HepG2 (cell line): Measurements from ENCODE around the gene SPNS1. TPM values are rescaled to one million over a fixed set of nuclear protein-coding genes. Genes with fewer than 3 reads are reported as not detected.

ENCODE experiments used
- BORCS8-MEF2B ChIP-seq: sonication (generic); formaldehyde crosslinking; IDR thresholded peaks from 2 replicates; pipeline ENCODE4 v1.8.0; 2022; ENCODE audit warnings: mild to moderate bottlenecking, missing genetic modification reagents
- CEBPB ChIP-seq: IDR thresholded peaks from 2 replicates; pipeline ENCODE4 v1.6.1; 2011; ENCODE audit warnings: low read depth, low read length, improper control_type of control experiment, borderline replicate concordance
- EHMT2 ChIP-seq: fragments of 200-600 bp; sonication (generic); IDR thresholded peaks from 2 replicates; pipeline ENCODE4 v1.7.0; 2017; ENCODE audit warnings: antibody characterized with exemption, low read depth, low read length, borderline replicate concordance
- HDAC6 ChIP-seq: fragments of 200-600 bp; sonication (generic); IDR thresholded peaks from 2 replicates; pipeline ENCODE4 v1.7.0; 2017; ENCODE audit warnings: mild to moderate bottlenecking, antibody characterized with exemption, low read length, low read depth
- NAIF1 ChIP-seq: sonication (generic); formaldehyde crosslinking; IDR thresholded peaks from 2 replicates; pipeline ENCODE4 v1.5.0; 2020; ENCODE audit warnings: mild to moderate bottlenecking, missing genetic modification reagents, borderline replicate concordance
- NR0B2 ChIP-seq: sonication (generic); formaldehyde crosslinking; IDR thresholded peaks from 2 replicates; pipeline ENCODE4 v1.4.0; 2020; ENCODE audit warnings: mild to moderate bottlenecking, missing genetic modification reagents
- PHF21A ChIP-seq: sonication (generic); formaldehyde crosslinking; IDR thresholded peaks from 2 replicates; pipeline ENCODE4 v1.5.0; 2020; ENCODE audit warnings: mild to moderate bottlenecking, missing genetic modification reagents
- RFXAP ChIP-seq: sonication (generic); formaldehyde crosslinking; IDR thresholded peaks from 2 replicates; pipeline ENCODE4 v1.4.0; 2020; ENCODE audit warnings: missing genetic modification reagents, borderline replicate concordance
- SKI ChIP-seq: fragments of 450-650 bp; IDR thresholded peaks from one replicate; pipeline ENCODE4 v1.6.1; 2018; ENCODE audit warnings: mild to moderate bottlenecking; ENCODE audit not compliant: partially characterized antibody
- TRIM22 ChIP-seq: fragments of 450-650 bp; IDR thresholded peaks from 2 replicates; pipeline ENCODE4 v1.6.1; 2017
- ZBTB7A ChIP-seq: sonication (generic); formaldehyde crosslinking; IDR thresholded peaks from 2 replicates; pipeline ENCODE4 v1.8.0; 2022; ENCODE audit warnings: mild to moderate bottlenecking, missing genetic modification reagents
- ZNF44 ChIP-seq: sonication (generic); formaldehyde crosslinking; IDR thresholded peaks from 2 replicates; pipeline ENCODE4 v1.5.1; 2020; ENCODE audit warnings: mild to moderate bottlenecking, missing genetic modification reagents
- polyA plus RNA-seq, 8 experiments: library from polyadenylated mRNA; depleted of rRNA in 3 of 8; stranded (reverse) in 7 of 8; unstranded in 1 of 8; fragments of >200 nt; fragmentation: Illumina TruSeq in 4 of 8; extraction: Trizol in 4 of 8; gene quantifications; 2 replicates each; pipeline versions ENCODE4 v1.2.1 to v1.2.3, GENCODE V29; 2011 to 2016; ENCODE audit warnings: low read depth in 4 of 8, missing spikeins in 1 of 8, mixed read lengths in 1 of 8; ENCODE audit not compliant: insufficient read depth in 1 of 8
- total RNA-seq, 5 experiments: library from RNA; depleted of rRNA; stranded (reverse); fragments of >200 nt; fragmentation: Illumina TruSeq; extraction: Trizol; gene quantifications; 2 replicates each; pipeline ENCODE4 v1.2.3, GENCODE V29; 2016; ENCODE audit warnings: low read depth in 1 of 5
- TF ChIP-seq, protein P1 (sequence below), 2 experiments: sonication (generic) in 1 of 2; formaldehyde crosslinking in 1 of 2; IDR thresholded peaks; 2 replicates each; pipeline versions ENCODE4 v1.4.0 to v1.6.1; 2018 to 2020; ENCODE audit warnings: missing genetic modification reagents in 2 of 2, borderline replicate concordance in 1 of 2, low read depth in 1 of 2, mild to moderate bottlenecking in 1 of 2, missing biosample characterization in 1 of 2
- TF ChIP-seq, protein P2 (sequence below): sonication (generic); formaldehyde crosslinking; IDR thresholded peaks from 2 replicates; pipeline ENCODE4 v1.5.1; 2020; ENCODE audit warnings: mild to moderate bottlenecking, missing genetic modification reagents, moderate library complexity
- TF ChIP-seq, protein P3 (sequence below): sonication (generic); formaldehyde crosslinking; IDR thresholded peaks from 2 replicates; pipeline ENCODE4 v1.4.0; 2020; ENCODE audit warnings: missing genetic modification reagents
- TF ChIP-seq, protein P4 (sequence below): IDR thresholded peaks from 2 replicates; pipeline ENCODE4 v1.6.1; 2016; ENCODE audit warnings: missing compliant biosample characterization, missing genetic modification reagents, borderline replicate concordance

Gene SPNS1
- total and polyA plus RNA-seq, 2 of the 13 experiments (the other 11 are each of a cell fraction or from before 2014, with no cell fraction given): 25.6 to 38.8 TPM

DNA sequence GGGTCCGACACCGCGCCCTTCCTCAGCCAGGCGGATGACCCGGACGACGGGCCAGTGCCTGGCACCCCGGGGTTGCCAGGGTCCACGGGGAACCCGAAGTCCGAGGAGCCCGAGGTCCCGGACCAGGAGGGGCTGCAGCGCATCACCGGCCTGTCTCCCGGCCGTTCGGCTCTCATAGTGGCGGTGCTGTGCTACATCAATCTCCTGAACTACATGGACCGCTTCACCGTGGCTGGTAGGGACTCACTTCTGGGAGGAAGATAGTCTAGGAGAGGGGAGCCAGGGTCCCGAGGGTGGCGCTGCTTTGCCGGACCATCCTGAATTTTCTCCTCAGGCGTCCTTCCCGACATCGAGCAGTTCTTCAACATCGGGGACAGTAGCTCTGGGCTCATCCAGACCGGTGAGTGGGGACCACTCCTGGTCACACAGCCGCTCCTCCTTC, 601 bp downstream of the SPNS1 start (continued):
- no peak for TF ChIP-seq TRIM22
- TF ChIP-seq NAIF1: peak; percentile 52; the same call in 1 of the 2 replicates
- TF ChIP-seq, protein P1, sequence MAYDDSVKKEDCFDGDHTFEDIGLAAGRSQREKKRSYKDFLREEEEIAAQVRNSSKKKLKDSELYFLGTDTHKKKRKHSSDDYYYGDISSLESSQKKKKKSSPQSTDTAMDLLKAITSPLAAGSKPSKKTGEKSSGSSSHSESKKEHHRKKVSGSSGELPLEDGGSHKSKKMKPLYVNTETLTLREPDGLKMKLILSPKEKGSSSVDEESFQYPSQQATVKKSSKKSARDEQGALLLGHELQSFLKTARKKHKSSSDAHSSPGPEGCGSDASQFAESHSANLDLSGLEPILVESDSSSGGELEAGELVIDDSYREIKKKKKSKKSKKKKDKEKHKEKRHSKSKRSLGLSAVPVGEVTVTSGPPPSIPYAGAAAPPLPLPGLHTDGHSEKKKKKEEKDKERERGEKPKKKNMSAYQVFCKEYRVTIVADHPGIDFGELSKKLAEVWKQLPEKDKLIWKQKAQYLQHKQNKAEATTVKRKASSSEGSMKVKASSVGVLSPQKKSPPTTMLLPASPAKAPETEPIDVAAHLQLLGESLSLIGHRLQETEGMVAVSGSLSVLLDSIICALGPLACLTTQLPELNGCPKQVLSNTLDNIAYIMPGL (CRISPR knock-in tag; IDR thresholded peaks at IDR 0.05; ENCODE audit: borderline replicate concordance in 1 of 2, low read depth in 1 of 2): no peak
- no peak for TF ChIP-seq EHMT2
- no peak for TF ChIP-seq PHF21A (CRISPR knock-in tag)
- TF ChIP-seq, protein P2, sequence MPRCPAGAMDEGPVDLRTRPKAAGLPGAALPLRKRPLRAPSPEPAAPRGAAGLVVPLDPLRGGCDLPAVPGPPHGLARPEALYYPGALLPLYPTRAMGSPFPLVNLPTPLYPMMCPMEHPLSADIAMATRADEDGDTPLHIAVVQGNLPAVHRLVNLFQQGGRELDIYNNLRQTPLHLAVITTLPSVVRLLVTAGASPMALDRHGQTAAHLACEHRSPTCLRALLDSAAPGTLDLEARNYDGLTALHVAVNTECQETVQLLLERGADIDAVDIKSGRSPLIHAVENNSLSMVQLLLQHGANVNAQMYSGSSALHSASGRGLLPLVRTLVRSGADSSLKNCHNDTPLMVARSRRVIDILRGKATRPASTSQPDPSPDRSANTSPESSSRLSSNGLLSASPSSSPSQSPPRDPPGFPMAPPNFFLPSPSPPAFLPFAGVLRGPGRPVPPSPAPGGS: no peak
- TF ChIP-seq, protein P3, sequence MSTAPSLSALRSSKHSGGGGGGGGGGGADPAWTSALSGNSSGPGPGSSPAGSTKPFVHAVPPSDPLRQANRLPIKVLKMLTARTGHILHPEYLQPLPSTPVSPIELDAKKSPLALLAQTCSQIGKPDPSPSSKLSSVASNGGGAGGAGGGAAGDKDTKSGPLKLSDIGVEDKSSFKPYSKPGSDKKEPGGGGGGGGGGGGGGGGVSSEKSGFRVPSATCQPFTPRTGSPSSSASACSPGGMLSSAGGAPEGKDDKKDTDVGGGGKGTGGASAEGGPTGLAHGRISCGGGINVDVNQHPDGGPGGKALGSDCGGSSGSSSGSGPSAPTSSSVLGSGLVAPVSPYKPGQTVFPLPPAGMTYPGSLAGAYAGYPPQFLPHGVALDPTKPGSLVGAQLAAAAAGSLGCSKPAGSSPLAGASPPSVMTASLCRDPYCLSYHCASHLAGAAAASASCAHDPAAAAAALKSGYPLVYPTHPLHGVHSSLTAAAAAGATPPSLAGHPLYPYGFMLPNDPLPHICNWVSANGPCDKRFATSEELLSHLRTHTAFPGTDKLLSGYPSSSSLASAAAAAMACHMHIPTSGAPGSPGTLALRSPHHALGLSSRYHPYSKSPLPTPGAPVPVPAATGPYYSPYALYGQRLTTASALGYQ: no peak
- TF ChIP-seq BORCS8-MEF2B (CRISPR knock-in tag): no peak
- TF ChIP-seq ZNF44 (CRISPR knock-in tag): no peak
- TF ChIP-seq, protein P4, sequence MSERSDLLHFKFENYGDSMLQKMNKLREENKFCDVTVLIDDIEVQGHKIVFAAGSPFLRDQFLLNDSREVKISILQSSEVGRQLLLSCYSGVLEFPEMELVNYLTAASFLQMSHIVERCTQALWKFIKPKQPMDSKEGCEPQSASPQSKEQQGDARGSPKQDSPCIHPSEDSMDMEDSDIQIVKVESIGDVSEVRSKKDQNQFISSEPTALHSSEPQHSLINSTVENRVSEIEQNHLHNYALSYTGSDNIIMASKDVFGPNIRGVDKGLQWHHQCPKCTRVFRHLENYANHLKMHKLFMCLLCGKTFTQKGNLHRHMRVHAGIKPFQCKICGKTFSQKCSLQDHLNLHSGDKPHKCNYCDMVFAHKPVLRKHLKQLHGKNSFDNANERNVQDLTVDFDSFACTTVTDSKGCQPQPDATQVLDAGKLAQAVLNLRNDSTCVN (CRISPR knock-in tag): no peak
- TF ChIP-seq CEBPB: no peak
- no peak for TF ChIP-seq RFXAP (CRISPR knock-in tag)
- TF ChIP-seq NR0B2: no peak
- TF ChIP-seq HDAC6: no peak
- TF ChIP-seq ZBTB7A (CRISPR knock-in tag): no peak
- TF ChIP-seq SKI: no peak
